H1 (cell line): Measurements from ENCODE around the gene ADGRL2. TPM values are rescaled to one million over a fixed set of nuclear protein-coding genes. Genes with fewer than 3 reads are reported as not detected.

Experiments
- CTCF ChIA-PET: fragments of 300-600 bp; sonication (Branson Sonifier 250); formaldehyde crosslinking; loops from one replicate; lab custom pipeline; 2021; ENCODE audit not compliant: partially characterized antibody; lab: Charles Lee
- POLR2A ChIA-PET: fragments of 300-600 bp; sonication (Branson Sonifier 250); formaldehyde crosslinking; loops from one replicate; lab custom pipeline; 2021; ENCODE audit warnings: inconsistent platforms; ENCODE audit not compliant: partially characterized antibody; lab: Charles Lee
- DNase-seq, 2 experiments: peaks; one replicate each; pipeline versions ENCODE4 v3.0.0 to v3.0.0-alpha.2; 2010 to 2022; ENCODE audit warnings: low spot score in 2 of 2, low read depth in 1 of 2, mixed read lengths in 1 of 2
- FAIRE-seq: peaks from 2 replicates; lab custom pipeline; 2011; peaks lifted over from hg19 to GRCh38; lab: Jason Lieb, UNC
- H2AFZ ChIP-seq: 2 replicates; pipeline ENCODE4 v1.8.1; 2012; ENCODE audit warnings: low read length, inconsistent platforms
- H2AK5ac ChIP-seq: 2 replicates; pipeline ENCODE4 v1.6.1; 2013; ENCODE audit warnings: low read depth, low read length
- H2BK120ac ChIP-seq: replicated peaks from 2 replicates; pipeline ENCODE3; 2013; ENCODE audit warnings: low read depth, low read length, inconsistent platforms
- H2BK12ac ChIP-seq: 2 replicates; pipeline ENCODE4 v1.6.1; 2013; ENCODE audit warnings: low read depth, low read length
- H2BK15ac ChIP-seq: 2 replicates; pipeline ENCODE4 v1.6.1; 2013; ENCODE audit warnings: low read length
- H2BK20ac ChIP-seq: 2 replicates; pipeline ENCODE4 v1.6.1; 2013; ENCODE audit warnings: low read length
- H2BK5ac ChIP-seq: 2 replicates; pipeline ENCODE4 v1.6.1; 2013; ENCODE audit warnings: low read depth, low read length
- H3K14ac ChIP-seq: 2 replicates; pipeline ENCODE4 v1.6.1; 2013; ENCODE audit warnings: inconsistent platforms; ENCODE audit not compliant: insufficient read length
- H3K18ac ChIP-seq: 2 replicates; pipeline ENCODE4 v1.6.1; 2013; ENCODE audit warnings: low read length; ENCODE audit errors: extremely low read depth
- H3K23ac ChIP-seq: 2 replicates; pipeline ENCODE4 v1.6.1; 2013; ENCODE audit warnings: inconsistent platforms; ENCODE audit not compliant: insufficient read length
- H3K23me2 ChIP-seq: 2 replicates; pipeline ENCODE4 v1.6.1; 2013; ENCODE audit warnings: low read depth, low read length
- H3K27ac ChIP-seq: 2 replicates; pipeline ENCODE4 v1.6.1; 2011; ENCODE audit warnings: low read depth, low read length, inconsistent platforms
- H3K27me3 ChIP-seq, 4 experiments: replicated peaks in 1 of 4; 1 replicate in 1 of 4; 2 replicates in 3 of 4; pipeline versions ENCODE4 v1.6.1 to v1.8.1; 2011 to 2013; ENCODE audit warnings: low read length in 3 of 4, mild to moderate bottlenecking in 3 of 4, inconsistent platforms in 2 of 4, mixed read lengths in 2 of 4, moderate library complexity in 1 of 4; ENCODE audit not compliant: control insufficient read depth in 3 of 4, insufficient read depth in 3 of 4; ENCODE audit errors: extremely low read depth in 1 of 4
- H3K36me3 ChIP-seq, 4 experiments: 2 replicates each; pipeline versions ENCODE4 v1.6.1 to v1.8.1; 2011 to 2013; ENCODE audit warnings: mild to moderate bottlenecking in 4 of 4, low read length in 3 of 4, moderate library complexity in 2 of 4, control low read depth in 1 of 4, inconsistent platforms in 1 of 4; ENCODE audit not compliant: insufficient read depth in 4 of 4, control insufficient read depth in 2 of 4
- H3K4ac ChIP-seq: replicated peaks from 2 replicates; pipeline ENCODE3; 2013; ENCODE audit warnings: low read length, low read depth, mixed read lengths, inconsistent platforms; ENCODE audit not compliant: insufficient read length
- H3K4me1 ChIP-seq, 4 experiments: replicated peaks in 1 of 4; 1 replicate in 1 of 4; 2 replicates in 3 of 4; pipeline versions ENCODE4 v1.6.1 to v1.8.1; 2011 to 2013; ENCODE audit warnings: low read length in 3 of 4, inconsistent platforms in 2 of 4, mixed read lengths in 1 of 4; ENCODE audit not compliant: insufficient read depth in 4 of 4, control insufficient read depth in 3 of 4
- H3K4me2 ChIP-seq, 2 experiments: 2 replicates each; pipeline versions ENCODE4 v1.6.1 to v1.8.1; 2011 to 2013; ENCODE audit warnings: low read depth in 2 of 2, low read length in 2 of 2, control low read depth in 1 of 2, inconsistent platforms in 1 of 2, mild to moderate bottlenecking in 1 of 2; ENCODE audit not compliant: insufficient read depth in 1 of 2
- H3K4me3 ChIP-seq, 4 experiments: fragments of 200-600, 300-600 bp in 1 of 4; sonication (generic), shearing (Covaris generic), sonication (Bioruptor Twin) in 1 of 4; 2 replicates each; pipeline versions ENCODE4 v1.5.1 to v1.8.1; 2011 to 2016; ENCODE audit warnings: low read length in 4 of 4, low read depth in 3 of 4, control low read depth in 2 of 4, inconsistent platforms in 2 of 4, mild to moderate bottlenecking in 2 of 4, mixed read lengths in 1 of 4, moderate library complexity in 1 of 4; ENCODE audit not compliant: insufficient read depth in 2 of 4; ENCODE audit errors: extremely low read depth in 1 of 4
- H3K56ac ChIP-seq: replicated peaks from 2 replicates; pipeline ENCODE3; 2013; ENCODE audit warnings: low read depth, mild to moderate bottlenecking, mixed read lengths, low read length, inconsistent platforms; ENCODE audit not compliant: insufficient read length
- H3K79me1 ChIP-seq: 2 replicates; pipeline ENCODE4 v1.6.1; 2013; ENCODE audit warnings: low read depth, low read length, control low read depth
- H3K79me2 ChIP-seq, 2 experiments: 2 replicates each; pipeline versions ENCODE4 v1.6.1 to v1.8.1; 2012 to 2013; ENCODE audit warnings: low read length in 2 of 2, mild to moderate bottlenecking in 2 of 2, inconsistent platforms in 1 of 2; ENCODE audit not compliant: insufficient read depth in 2 of 2, control insufficient read depth in 1 of 2
- H3K9ac ChIP-seq, 4 experiments: replicated peaks in 1 of 4; 1 replicate in 1 of 4; 2 replicates in 3 of 4; pipeline versions ENCODE4 v1.6.1 to v1.8.1; 2011 to 2013; ENCODE audit warnings: low read depth in 3 of 4, low read length in 3 of 4, control low read depth in 2 of 4, mild to moderate bottlenecking in 2 of 4, moderate library complexity in 2 of 4, inconsistent platforms in 1 of 4; ENCODE audit errors: extremely low read depth in 1 of 4
- H3K9me3 ChIP-seq, 2 experiments: 2 replicates each; pipeline versions ENCODE4 v1.6.1 to v1.8.1; 2012 to 2013; ENCODE audit warnings: mild to moderate bottlenecking in 2 of 2, moderate library complexity in 2 of 2, control low read depth in 1 of 2, inconsistent platforms in 1 of 2, low read depth in 1 of 2, low read length in 1 of 2, mixed read lengths in 1 of 2; ENCODE audit not compliant: insufficient read depth in 2 of 2
- H4K20me1 ChIP-seq, 2 experiments: replicated peaks in 1 of 2; 2 replicates each; pipeline versions ENCODE3 to v1.8.1; 2011 to 2013; ENCODE audit warnings: inconsistent platforms in 2 of 2, low read length in 2 of 2, mild to moderate bottlenecking in 1 of 2; ENCODE audit not compliant: insufficient read depth in 2 of 2, control insufficient read depth in 1 of 2
- H4K5ac ChIP-seq: 2 replicates; pipeline ENCODE4 v1.6.1; 2013; ENCODE audit warnings: low read length, low read depth, mixed read lengths, inconsistent platforms; ENCODE audit not compliant: insufficient read length
- H4K8ac ChIP-seq: 2 replicates; pipeline ENCODE4 v1.8.0; 2013; ENCODE audit warnings: mild to moderate bottlenecking, moderate library complexity, low read length, inconsistent platforms; ENCODE audit not compliant: insufficient read depth; ENCODE audit errors: extremely low read depth
- H4K91ac ChIP-seq: replicated peaks from 2 replicates; pipeline ENCODE3; 2013; ENCODE audit warnings: low read length, mixed read lengths, inconsistent platforms; ENCODE audit not compliant: insufficient read length
- CBX8 ChIP-seq: fragments of 300-800, 300-1000 bp; sonication (generic); IDR thresholded peaks from 2 replicates; pipeline ENCODE4 v1.7.1; 2016; ENCODE audit warnings: low read depth, low read length, borderline replicate concordance
- EZH2 ChIP-seq: fragments of 200-600 bp; sonication (generic); IDR thresholded peaks from 2 replicates; pipeline ENCODE4 v1.7.1; 2012; ENCODE audit warnings: low read depth, mild to moderate bottlenecking, moderate library complexity, low read length, inconsistent platforms; ENCODE audit not compliant: severe bottlenecking
- FOSL1 ChIP-seq: IDR thresholded peaks from 2 replicates; pipeline ENCODE4 v1.6.1; 2011; ENCODE audit warnings: mild to moderate bottlenecking, low read depth, low read length, moderate library complexity; ENCODE audit not compliant: insufficient read depth
- HDAC6 ChIP-seq: IDR thresholded peaks from one replicate; pipeline ENCODE4 v1.7.1; 2012; ENCODE audit warnings: low read depth, mild to moderate bottlenecking, inconsistent platforms, low read length, moderate library complexity
- SP4 ChIP-seq: IDR thresholded peaks from 2 replicates; pipeline ENCODE4 v1.6.1; 2012; ENCODE audit warnings: low read length, inconsistent platforms
- TAF1 ChIP-seq: IDR thresholded peaks from 2 replicates; pipeline ENCODE4 v1.6.1; 2011; ENCODE audit warnings: mild to moderate bottlenecking, low read depth, low read length
- TAF7 ChIP-seq: optimal IDR thresholded peaks from 2 replicates; pipeline ENCODE3; 2011; ENCODE audit warnings: low read depth, mild to moderate bottlenecking, inconsistent platforms, low read length, moderate library complexity, borderline replicate concordance
- TBP ChIP-seq: IDR thresholded peaks from 2 replicates; pipeline ENCODE4 v1.6.1; 2011; ENCODE audit warnings: low read depth, low read length, improper control_type of control experiment
- YY1 ChIP-seq: IDR thresholded peaks from 2 replicates; pipeline ENCODE4 v1.6.1; 2011; ENCODE audit warnings: low read depth, mild to moderate bottlenecking, low read length
- WGBS, 2 experiments: shearing (Covaris generic) in 1 of 2; methylation state at CpG; one replicate each; pipeline versions ENCODE4 v1.1.6 to v1.1.7; 2013 to 2015; ENCODE audit warnings: low lambda C conversion rate in 2 of 2, mixed read lengths in 2 of 2, inconsistent platforms in 1 of 2, low coverage in 1 of 2, missing lambda C conversion rate in 1 of 2; ENCODE audit not compliant: insufficient replicate concordance in 2 of 2, insufficient coverage in 1 of 2, insufficient read length in 1 of 2; ENCODE audit errors: extremely low coverage in 1 of 2, missing lambda C conversion rate in 1 of 2; 5-methylcytosine and 5-hydroxymethylcytosine counted together
- polyA plus RNA-seq, 7 experiments: library from polyadenylated mRNA; depleted of rRNA in 3 of 7; stranded (reverse) in 5 of 7; unstranded in 2 of 7; fragments of >200 nt in 5 of 7; fragments of 200-250 nt in 2 of 7; gene quantifications; 1 replicate in 5 of 7; 2 replicates in 1 of 7; 4 replicates in 1 of 7; pipeline versions ENCODE4 v1.2.1 to v1.2.3, GENCODE V29; 2011 to 2013; ENCODE audit warnings: missing spikeins in 2 of 7, mixed read lengths in 2 of 7
- total RNA-seq: library from RNA; stranded (reverse); fragmentation: NEBNext Ultra II Directional; extraction: Animal tissue kit (Norgen Biotek cat#: 25700); gene quantifications from 2 replicates; pipeline ENCODE4 v1.2.1, GENCODE V29; 2021
- TF ChIP-seq, protein P1 (sequence below): IDR thresholded peaks from 2 replicates; pipeline ENCODE4 v1.6.1; 2012; ENCODE audit warnings: inconsistent platforms
- TF ChIP-seq, protein P2 (sequence below): IDR thresholded peaks from 2 replicates; pipeline ENCODE4 v1.6.1; 2012; ENCODE audit warnings: low read length, inconsistent platforms

ADGRL2 gene
- total and polyA plus RNA-seq, 2 of the 8 experiments (the other 6 are each of a cell fraction or from before 2014, with no cell fraction given), result 113 to 124 TPM

DNA sequence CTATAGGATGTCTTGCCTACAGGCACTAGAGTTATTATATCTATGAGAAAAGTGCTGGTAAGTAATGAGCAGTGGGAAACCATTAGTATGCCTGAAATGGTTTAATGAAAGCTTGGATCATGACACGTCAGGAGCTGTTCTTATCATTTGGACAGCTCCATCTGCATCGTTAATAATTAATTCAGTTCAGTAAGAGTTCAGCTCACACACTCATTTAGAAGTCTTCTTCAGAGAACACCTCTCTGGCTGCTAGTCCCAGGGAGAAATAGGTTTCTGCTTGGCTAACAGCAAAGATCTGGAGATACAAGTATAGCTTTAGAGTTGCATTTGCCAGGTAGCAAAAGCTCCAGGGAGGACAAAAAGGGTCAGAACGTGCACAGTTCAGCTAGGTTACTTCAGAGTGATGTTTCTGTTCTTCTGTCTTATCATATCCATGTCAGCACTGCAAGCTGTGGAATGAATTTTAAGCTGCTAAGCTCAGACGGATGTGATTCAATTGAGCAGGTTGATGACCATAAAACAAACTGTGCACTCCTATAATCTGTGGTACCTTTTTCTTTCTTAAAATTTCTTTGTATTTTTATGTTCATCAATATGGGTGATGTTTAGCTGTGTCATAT lies 173.6 kb downstream of the ADGRL2 start:
- H3K36me3 ChIP-seq, result peaks cover 0 to 46% (median 16%) of the 10 kb centered on the region in 4 experiments; a peak in 4 of 8 replicates
- no peak overlapping the region for H2BK12ac ChIP-seq
- no peaks in the 10 kb centered on the region for H4K20me1 ChIP-seq
- no peak overlapping the region for H3K4ac ChIP-seq
- H3K79me1 ChIP-seq, result no peaks in the 10 kb centered on the region
- FAIRE-seq, result no peak
- no peak overlapping the region for H3K18ac ChIP-seq
- H3K14ac ChIP-seq, result no peak overlapping the region
- peaks cover 0 to 2% (median 0%) of the 10 kb centered on the region in 4 experiments; a peak in 1 of 7 replicates for H3K27me3 ChIP-seq
- ChIA-PET CTCF (interaction anchor here (0.6 to 0.7 kb wide), 2 partner anchors 294 to 666 kb away, joined by 3 read pairs; no protein-coding TSS in a partner anchor), POLR2A (interaction anchor here (1.3 kb wide), 1 partner anchor 20 kb away, joined by 3 read pairs; no protein-coding TSS in a partner anchor)
- no peak overlapping the region for H2BK120ac ChIP-seq
- no peaks in the 10 kb centered on the region for H3K23me2 ChIP-seq
- no peak overlapping the region for H3K9ac ChIP-seq
- no peak overlapping the region for H3K27ac ChIP-seq
- no peak overlapping the region for H2BK5ac ChIP-seq
- H2BK20ac ChIP-seq, result no peak overlapping the region
- WGBS, 2 experiments, result 90% methylated on average over 4 of the region's 4 CpGs; no CpG with 5 or more reads in 1 of the 2 experiments
- H3K4me1 ChIP-seq, result peaks cover 0 to 27% (median 7%) of the 10 kb centered on the region in 4 experiments; a peak in 4 of 7 replicates
- no peak overlapping the region for H4K8ac ChIP-seq
- no peak overlapping the region for H3K23ac ChIP-seq
- no peak overlapping the region for H4K91ac ChIP-seq
- H3K9me3 ChIP-seq, result no peaks in the 10 kb centered on the region
- DNase-seq, result no peak
- H3K56ac ChIP-seq, result no peak overlapping the region
- no peak overlapping the region for H2AFZ ChIP-seq
- H3K79me2 ChIP-seq, result no peaks in the 10 kb centered on the region
- H2BK15ac ChIP-seq, result no peak overlapping the region
- no peak overlapping the region for H3K4me2 ChIP-seq
- H4K5ac ChIP-seq, result no peak overlapping the region
- H3K4me3 ChIP-seq, result no peak overlapping the region
- no peak overlapping the region for H2AK5ac ChIP-seq
- TF ChIP-seq, protein P1, sequence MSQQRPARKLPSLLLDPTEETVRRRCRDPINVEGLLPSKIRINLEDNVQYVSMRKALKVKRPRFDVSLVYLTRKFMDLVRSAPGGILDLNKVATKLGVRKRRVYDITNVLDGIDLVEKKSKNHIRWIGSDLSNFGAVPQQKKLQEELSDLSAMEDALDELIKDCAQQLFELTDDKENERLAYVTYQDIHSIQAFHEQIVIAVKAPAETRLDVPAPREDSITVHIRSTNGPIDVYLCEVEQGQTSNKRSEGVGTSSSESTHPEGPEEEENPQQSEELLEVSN, result no peak
- TF ChIP-seq CBX8, result no peak
- TF ChIP-seq YY1, result no peak
- TF ChIP-seq TAF7, result no peak
- TF ChIP-seq SP4, result no peak
- no peak for TF ChIP-seq HDAC6
- TF ChIP-seq EZH2, result no peak
- no peak for TF ChIP-seq TBP
- no peak for TF ChIP-seq TAF1
- TF ChIP-seq FOSL1, result no peak
- TF ChIP-seq, protein P2, sequence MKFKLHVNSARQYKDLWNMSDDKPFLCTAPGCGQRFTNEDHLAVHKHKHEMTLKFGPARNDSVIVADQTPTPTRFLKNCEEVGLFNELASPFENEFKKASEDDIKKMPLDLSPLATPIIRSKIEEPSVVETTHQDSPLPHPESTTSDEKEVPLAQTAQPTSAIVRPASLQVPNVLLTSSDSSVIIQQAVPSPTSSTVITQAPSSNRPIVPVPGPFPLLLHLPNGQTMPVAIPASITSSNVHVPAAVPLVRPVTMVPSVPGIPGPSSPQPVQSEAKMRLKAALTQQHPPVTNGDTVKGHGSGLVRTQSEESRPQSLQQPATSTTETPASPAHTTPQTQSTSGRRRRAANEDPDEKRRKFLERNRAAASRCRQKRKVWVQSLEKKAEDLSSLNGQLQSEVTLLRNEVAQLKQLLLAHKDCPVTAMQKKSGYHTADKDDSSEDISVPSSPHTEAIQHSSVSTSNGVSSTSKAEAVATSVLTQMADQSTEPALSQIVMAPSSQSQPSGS, result no peak
